ELF-1 (cell line): ENCODE data around the gene GABARAP.

Source experiments
- DNase-seq: peaks from one replicate; pipeline ENCODE4 v3.0.0-alpha.2; 2016; ENCODE audit warnings: low read depth, low spot score

The GABARAP gene

DNA sequence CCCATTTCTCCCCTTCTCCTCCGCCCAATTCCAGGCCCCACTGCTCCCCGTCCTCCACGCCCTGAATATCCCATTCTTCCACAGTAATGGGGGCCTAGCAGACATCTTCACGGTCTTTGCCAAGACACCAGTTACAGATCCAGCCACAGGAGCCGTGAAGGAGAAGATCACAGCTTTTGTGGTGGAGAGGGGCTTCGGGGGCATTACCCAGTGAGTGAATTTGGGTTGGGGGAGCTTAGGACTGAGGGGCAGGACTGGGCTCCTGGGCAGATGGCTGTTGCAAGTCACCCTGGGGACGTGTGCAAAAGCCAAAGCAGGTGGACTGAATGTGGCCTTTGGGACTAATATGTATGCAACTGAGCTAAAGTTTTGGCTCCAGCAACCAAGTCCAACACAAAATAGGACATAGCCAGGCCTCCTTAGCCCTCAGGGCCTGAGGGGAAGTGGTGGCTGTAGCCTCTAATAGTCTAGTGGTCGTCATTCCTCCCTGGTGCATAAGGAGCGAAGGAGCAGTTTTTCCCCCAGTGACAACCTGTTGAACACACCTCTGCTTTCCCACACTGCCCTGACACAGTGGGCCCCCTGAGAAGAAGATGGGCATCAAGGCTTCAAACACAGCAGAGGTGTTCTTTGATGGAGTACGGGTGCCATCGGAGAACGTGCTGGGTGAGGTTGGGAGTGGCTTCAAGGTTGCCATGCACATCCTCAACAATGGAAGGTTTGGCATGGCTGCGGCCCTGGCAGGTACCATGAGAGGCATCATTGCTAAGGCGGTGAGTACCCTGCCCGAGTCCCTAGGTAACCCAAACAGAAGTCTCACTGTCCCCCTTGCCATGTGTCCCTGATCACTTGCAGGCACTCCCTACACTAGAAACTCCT, 19.9 kb downstream of the GABARAP start:
- DNase-seq: no peak

DNA sequence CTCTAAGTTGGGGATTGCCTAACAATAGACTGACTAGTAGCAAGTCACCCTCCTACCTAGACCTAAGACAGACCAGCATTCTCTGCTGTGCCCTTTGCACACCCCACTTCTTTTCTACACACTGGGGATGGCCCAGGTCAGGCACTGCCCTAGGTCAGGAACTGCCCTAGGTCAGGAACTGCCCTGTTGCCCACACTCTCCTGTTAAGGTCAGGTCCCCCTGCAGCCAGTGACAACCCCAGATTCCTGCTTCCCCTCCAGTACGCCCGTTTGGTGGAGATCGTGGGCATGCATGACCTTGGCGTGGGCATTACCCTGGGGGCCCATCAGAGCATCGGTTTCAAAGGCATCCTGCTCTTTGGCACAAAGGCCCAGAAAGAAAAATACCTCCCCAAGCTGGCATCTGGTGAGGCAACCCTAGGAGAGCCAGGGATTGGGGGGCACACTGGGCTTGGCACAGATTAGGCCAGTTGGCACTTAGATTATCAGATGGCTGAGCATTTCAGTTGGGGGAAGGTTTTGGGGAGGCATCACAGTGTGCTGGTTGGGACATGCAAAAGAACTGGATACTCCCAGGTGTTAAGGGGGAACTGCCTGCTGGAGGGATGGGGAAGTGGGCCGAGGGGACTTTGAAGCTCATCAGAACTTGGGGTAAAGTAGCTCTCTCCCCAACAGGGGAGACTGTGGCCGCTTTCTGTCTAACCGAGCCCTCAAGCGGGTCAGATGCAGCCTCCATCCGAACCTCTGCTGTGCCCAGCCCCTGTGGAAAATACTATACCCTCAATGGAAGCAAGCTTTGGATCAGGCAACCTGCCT, 20.8 kb downstream of the GABARAP start:
- no peak for DNase-seq

DNA sequence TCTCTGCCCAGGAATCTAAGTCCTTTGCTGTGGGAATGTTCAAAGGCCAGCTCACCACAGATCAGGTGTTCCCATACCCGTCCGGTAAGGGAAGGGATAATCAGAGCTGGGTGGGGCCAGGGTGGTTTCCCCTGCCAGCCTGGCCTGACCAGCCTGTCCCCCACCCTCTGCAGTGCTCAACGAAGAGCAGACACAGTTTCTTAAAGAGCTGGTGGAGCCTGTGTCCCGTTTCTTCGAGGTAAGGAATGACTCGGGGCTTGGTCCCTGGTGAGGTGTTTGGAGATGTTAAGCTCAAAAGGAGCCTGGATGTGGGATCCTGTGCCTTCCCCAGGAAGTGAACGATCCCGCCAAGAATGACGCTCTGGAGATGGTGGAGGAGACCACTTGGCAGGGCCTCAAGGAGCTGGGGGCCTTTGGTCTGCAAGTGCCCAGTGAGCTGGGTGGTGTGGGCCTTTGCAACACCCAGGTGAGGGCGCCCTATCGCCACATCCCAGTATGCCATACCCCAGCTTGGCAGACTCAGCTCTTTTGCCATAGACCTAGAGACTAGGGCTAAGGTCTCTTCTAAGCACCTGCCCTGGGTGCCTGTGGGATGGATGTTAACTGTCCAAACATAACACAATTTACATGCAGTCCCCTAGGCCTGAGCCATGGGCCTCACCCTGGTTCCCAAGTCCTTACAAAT, 21.5 kb downstream of the GABARAP start:
- peak; percentile 70 for DNase-seq

DNA sequence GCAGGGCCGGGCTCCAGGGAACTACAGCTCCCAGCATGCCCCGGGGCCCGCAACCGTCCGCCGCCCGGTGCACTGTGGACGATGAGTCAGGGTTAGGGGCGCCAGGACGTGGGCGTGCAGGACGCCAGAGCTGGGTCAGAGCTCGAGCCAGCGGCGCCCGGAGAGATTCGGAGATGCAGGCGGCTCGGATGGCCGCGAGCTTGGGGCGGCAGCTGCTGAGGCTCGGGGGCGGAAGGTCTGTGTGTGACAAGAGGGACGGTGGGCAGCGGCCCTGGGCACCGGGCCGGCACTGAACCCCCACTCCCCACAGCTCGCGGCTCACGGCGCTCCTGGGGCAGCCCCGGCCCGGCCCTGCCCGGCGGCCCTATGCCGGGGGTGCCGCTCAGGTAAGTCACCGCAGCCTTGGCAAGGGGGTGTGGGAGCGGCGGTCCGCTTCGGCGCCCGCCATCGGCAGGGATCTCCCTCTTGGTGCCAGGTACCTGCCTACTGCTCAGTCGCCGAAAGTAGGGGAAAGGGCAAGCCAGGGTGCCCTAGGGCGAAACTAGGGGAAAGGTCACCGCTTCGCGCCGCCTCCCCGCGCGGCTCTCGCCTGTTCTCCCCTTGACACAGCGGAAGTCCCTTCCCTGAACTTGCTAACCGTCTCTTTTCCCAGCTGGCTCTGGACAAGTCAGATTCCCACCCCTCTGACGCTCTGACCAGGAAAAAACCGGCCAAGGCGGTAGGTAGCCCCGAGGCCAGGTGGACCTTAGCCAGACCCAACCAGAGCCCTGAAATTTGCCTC, 22.2 kb downstream of the GABARAP start, which contains the start of the genes ACADVL and DLG4:
Gene ACADVL, plus strand, starts transcription at position 127 of the 781 bp plus-strand sequence. Its CDS starts 47 bp downstream, at position 174.
Gene DLG4, minus strand, starts transcription at position 25 of the 781 bp plus-strand sequence.
- peak; percentile 95 for DNase-seq

DNA sequence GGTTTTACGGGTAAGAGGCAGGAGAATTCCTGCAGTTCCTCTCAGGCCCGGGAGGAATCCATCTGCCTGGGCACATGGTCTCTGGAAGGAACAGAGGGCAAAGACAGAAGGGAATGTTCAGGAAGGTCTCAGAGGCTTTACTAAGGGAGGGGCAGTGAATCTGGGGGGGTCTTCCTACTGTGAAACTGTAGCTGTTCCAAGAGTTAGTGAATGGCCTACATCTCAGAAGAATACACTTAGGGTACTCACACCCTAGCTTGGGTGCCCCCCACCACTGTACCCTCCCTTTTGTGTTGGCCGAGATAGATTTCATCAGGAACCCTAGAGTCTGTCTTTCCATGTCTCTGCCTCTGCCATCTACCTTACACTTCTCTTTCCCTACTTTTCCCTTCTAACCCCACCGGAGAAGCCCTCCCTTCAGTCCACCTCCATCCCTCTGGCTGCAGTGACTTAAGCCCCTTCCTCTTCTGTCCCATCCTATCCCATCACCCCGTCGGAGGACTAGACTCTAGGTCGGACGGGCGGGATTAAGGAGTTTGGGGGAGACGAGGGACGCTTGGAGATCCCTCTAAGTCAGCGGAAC, 22.9 kb downstream of the GABARAP start:
- DNase-seq: no peak

DNA sequence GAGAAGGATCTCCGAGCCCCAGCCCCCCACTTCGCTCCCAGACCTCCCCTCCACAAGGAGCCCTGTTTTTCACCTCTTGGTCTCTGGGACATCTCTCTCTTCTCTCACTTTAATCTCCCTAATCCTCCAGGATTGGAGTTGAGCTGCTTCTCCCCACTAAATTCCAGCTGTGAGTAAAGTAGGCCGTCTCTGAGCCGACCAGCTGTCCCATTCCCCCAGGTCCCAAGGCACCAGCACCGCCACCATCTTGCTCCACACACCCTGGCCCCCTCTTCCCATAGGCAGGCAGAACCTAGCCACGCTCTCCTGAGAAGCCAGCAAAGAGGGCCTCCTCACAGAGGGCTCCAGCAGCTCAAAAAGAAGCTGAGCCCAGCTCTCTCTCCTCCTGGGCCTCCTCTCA, 23.5 kb downstream of the GABARAP start:
- DNase-seq: no peak

DNA sequence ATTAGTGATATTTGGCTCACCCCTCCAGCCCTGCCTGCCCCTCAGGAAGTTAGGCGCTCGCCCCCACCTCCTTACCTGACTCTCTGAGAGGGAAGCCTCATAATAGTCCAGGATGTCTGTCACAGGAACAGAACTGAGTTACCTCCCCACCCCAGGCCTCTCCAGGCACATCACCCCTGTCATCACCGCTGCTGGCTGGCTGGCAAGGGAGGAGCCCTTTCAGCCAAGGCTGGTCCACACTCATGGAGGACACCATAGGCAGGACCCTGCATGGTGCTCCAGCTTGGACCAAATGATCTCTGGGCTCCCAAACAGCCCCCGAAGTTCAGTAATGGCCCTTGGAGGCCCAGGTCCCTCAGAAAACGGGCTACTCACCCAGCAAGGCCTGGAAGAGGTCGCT, 24.1 kb downstream of the GABARAP start:
- no peak for DNase-seq

DNA sequence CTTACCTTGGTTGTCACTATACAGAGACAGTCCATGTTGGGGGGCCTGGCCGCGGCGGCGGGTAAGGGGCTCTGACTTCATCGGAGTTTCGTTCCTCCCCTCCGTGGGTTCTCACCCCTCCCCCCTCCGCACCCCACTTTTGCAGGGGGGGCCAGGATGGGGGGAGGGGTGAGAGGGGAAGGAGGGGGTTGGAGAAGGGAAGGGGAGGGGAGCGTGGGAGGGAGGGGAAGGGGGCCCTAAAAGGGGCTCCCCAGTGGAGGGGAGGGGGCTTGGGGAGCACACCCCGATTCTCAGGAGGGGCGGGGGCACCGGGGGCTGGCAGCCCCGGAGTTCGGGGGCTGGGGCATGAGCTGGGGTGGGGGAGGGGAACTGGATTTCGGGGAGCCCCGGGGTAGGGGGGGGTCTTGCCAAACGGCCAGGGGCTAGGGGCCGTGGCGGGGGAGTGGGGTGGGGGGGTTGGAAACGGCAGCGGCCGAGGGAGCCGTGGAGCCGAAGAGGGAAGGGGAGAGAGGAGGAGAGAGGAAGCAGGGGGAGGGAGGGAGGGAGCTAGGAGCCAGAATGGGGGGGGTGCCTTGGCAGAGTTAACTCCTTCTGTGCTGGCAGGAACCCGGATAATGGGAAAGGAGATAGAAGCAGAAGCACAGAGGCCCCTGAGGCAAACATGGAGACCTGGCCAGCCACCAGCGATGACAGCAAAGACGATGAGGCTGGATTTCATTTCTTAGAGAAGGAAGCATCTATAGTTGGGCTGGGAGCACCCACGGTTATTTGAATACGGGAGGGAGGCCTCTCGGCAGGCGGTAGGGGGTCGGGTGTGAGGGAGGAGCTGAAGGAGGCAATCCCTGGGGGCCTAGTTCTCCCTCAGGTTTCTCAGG, 24.9 kb downstream of the GABARAP start:
- DNase-seq: no peak

DNA sequence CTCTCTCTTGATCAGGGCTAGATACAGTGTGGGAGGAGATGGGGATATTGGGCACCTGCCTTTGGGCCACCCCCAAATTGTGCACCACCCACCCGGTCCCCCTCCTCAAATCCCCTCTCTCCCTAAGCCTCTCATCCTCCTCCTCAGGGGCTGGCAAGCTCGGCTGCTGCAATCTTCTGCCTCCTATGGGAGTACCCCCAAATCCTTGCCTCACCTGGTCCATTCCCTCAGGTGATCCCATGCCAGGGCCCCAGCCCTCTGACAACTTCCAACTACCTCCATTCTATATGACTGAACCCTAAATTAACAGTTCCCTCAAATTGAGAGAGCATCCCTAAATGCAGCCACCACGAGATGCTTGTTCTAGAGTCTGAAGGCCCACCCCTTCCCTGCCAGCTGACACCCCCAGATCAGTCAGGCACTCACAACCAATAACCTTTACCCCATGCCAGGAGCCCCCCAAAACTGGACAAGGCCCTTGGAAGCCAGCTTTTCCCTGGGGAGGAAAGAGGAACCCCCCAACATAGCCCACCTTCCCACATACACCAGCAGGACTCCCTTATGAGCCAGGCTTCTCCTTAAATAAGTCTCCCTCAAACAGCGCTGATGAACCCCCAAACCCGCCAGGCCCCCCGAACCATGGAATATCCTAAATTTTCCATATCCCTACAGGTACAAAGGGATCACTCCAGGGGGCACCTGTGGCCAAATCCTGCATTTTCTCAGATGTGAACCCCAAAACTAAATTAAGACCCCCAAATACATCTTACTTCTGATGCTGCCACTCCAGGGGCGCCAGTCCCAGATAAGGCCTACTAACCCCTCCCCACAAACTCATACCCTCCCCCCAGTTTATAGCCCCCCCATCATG, 25.8 kb downstream of the GABARAP start:
- DNase-seq: no peak

DNA sequence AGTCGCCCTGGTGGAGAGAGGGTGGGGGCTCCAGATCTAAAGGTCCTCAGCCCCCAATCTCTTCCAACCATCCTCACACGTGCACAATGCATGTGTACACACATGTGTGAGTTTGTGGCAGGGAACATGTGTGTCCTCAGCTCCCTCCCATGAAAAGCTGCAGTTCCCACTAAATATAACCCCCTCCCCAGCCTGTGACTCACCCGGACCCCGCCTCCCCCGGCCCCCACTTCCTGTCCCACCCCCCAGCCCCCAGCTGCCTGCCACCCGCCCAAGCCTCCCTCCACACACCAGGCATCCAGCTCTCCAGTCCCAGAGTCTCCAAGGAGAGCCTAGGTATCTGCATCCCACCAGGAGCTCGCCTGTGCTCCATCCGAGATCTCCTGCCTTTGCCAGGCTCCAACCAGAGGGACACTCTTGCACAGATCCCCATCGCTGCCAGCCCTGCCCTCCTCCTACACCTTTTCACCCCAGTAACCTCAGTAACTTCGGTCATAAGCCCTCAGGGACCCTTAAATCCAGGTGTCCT, 26.5 kb downstream of the GABARAP start:
- DNase-seq: no peak

DNA sequence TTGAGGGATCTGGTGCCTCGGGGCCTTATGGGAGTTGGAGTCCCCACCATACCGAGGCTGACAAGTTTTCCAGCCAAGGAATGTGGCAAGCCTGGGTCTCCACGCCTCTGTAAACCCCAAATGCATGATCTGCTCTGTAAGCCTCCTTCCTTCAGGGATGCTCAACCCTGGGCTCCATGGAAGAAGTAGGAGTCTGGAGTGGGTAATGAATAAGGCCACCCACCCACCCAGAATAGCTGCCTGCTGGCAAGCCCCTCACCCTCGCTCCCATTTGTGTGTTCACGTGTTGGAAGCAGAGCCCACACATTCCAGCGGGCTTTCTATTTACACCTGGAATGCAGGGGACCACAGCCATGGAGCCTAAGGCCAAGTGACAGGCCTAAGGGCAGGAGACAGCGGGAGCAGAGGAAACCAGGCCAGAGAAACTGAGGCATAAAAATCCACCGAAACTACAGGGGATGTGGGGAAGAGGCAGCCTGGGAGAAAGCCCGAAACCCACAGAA, 27.1 kb downstream of the GABARAP start:
- DNase-seq: no peak

DNA sequence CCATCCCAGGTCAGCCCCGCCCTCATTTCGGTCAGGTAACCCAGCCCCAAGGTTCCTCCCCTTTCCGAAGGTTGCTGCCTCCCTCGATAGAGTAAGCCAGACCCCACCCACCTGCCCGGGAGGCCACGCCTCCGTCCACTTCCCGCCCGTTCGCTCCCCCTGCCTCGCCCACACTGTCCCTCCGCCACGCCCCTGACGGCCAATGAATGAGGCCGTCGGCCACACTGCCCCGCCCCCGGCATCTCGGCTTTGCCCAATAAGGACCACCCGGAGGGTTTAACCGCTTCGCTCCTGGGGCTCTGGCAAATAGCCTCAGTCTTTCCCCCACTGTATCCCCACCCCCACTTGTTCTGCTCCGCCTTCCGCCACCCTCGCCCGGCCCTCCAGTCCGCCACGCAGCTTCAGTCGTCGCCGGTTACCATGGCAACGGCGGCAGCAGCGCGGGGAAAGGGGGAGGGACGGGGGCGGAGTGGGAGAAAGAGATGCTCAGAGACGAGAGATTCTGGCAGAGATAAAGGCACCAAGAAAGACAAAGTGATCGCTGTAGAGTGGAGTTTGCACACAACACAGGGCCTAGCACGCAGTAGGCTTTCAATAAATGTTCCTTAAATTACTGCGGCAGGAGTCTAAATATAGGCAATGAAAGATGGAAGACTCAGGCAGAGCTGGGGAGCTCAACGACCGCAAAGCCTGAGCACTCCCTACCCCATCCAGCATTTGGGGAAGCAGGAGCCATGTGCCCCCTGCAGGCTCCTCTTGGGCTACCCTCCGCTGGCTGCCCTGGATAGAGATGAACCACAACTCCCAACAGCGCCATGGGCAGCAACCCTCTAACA, 27.7 kb downstream of the GABARAP start:
- DNase-seq: peak; percentile 99

DNA sequence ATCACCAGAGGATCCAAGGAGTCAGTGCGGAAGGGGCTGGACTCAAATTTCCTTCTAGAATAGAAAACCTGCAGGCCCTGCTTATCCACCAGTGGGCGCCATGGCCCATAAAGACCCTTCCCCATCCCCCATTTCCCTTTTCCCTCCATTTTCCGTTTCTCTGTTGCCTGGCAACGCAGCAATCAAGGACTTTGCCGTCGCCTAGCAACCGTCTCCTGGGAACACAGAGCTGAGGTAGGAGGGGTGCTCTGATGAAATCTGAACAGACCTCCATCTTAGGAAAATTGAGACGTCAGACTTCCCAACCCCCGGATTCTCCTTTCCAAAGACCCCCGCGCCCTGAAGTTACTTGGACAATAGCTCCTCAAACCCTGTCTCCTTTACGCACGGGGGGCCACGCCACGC, 28.4 kb downstream of the GABARAP start:
- DNase-seq: peak; percentile 99

DNA sequence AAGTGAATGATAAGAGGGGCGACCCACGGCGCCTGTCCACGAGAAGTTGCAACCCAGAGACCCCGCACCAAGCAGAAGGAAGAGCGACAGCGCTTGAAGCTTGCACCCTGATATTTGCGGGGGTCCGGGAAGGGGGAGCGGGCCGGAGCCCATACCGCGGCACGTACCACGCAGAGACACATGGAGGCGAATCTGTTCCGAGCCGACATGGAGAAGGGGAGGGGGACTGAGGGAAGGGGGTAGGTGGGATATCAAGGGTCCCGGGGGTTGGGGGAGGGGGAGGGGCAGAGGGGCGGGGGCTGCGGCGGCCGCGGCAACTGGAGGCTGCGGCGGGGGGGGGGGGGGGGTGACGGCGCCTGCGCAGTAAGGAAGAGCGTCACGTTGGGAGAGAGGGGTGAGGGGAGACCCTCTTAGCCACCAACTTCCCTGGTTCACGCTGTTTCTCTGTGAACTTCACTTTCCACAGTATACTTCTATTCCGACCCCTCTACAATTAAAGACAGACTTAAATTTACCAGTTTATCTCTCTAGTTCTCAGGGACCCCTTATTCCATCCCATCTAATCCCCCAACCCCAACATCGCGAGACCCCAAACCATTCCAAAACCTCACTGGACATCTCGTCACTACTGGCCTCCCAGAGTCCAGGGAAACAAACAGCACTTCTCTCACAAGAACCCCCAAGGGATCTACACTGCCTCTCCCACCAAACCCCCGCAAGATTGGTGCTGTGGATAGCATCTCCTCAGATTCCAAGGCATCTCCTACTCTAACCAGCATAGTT, 30.6 kb downstream of the GABARAP start:
- no peak for DNase-seq

DNA sequence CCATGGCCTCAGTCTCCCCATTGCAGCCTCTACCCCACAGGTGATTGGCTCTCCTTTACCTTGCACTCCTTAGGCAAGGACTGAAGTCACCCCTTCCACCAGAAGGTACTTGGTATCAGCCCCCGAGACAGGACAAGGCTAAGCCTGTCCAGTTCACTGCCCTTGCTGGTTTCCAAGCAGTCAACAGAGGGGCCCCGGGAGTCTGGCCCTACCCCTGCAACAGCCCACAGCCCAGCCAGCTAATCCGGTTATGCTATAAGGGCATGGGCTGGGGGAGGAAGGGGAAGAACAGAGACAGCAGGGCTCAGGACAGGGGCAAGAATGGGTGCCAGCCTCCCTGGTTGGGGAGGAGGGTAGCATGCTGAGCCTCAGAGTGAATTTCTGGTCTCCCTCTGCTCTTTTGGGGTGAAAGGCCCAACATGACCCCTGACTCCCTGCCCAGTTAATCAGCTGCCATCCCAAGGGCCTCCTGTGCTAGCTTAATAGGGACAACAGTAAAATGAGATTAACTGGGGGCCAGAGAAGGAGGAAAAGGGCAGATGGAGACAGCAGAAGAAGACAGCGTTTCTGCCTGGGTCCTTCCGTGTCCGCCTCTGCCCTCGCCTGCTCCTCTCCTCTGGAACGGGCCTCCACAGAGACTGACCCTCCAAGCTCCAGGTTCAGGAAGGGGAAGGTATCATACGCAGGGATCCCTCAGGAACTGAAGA, 33.3 kb downstream of the GABARAP start:
- DNase-seq: no peak

DNA sequence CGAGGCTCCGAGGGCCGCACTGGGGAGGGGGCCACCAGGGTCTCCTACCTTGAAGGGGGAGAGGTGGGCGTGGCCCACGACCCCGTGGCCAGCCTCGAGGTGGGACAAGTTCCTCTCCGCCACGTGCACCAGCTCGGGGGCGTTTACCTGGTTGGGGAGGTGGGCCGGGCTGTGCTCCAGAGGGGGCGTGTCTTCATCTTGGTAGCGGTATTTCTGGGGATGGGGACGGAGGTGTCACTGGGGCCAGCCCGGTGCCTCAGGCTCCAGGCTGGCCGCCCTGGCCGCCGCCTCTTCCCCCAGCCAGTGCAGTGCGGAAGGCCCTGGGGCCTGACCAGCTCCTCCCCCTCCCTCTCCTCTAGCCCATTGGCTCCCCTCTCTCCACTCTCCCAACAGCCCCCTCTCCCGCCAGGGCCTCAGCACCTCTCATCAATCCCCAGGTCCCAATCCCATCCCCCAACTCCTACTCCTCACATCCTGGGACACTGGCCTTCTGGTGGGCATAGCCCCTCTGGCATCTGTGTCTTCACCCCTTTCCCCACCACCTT, 34.1 kb downstream of the GABARAP start:
- DNase-seq: peak; percentile 90
